Body of pancreas (tissue), 4 donors: ENCODE data around the gene JAG2.

Experiments used
- POLR2A ChIP-seq, 3 donors: fragments of 450-650 bp; IDR thresholded peaks; one replicate each; pipeline ENCODE4 v1.6.1; 2016; ENCODE audit warnings: antibody characterized with exemption in 3 of 3, mild to moderate bottlenecking in 2 of 3
- TF ChIP-seq, protein P1 (sequence below), 7 experiments: fragments of 450-650 bp in 4 of 7; fragments of 200-600 bp in 3 of 7; sonication (generic) in 3 of 7; IDR thresholded peaks; one replicate each; pipeline ENCODE4 v1.5.1; 2016 to 2019; ENCODE audit warnings: antibody characterized with exemption in 7 of 7

DNA sequence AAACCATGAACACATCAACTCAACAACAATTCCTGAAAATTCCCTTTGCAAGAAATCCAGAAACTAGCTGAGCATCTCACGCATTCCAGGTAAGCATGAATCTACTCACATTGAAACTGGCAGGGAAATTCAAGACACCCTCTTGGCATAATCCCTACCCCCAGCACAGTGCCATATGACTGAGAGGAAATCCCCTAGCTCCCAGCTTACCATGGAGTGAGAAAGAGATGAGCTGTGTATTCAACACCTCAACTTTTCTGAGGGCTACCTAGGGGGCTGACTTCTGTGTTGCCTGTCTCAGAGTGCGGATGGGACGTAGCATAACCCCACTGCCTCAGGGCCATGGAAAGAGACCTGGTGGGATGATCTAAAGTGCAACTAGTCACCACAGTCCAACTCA lies 65.7 kb downstream of the JAG2 start:
- no peak for TF ChIP-seq POLR2A (IDR thresholded peaks at IDR 0.05)
- TF ChIP-seq, protein P1, sequence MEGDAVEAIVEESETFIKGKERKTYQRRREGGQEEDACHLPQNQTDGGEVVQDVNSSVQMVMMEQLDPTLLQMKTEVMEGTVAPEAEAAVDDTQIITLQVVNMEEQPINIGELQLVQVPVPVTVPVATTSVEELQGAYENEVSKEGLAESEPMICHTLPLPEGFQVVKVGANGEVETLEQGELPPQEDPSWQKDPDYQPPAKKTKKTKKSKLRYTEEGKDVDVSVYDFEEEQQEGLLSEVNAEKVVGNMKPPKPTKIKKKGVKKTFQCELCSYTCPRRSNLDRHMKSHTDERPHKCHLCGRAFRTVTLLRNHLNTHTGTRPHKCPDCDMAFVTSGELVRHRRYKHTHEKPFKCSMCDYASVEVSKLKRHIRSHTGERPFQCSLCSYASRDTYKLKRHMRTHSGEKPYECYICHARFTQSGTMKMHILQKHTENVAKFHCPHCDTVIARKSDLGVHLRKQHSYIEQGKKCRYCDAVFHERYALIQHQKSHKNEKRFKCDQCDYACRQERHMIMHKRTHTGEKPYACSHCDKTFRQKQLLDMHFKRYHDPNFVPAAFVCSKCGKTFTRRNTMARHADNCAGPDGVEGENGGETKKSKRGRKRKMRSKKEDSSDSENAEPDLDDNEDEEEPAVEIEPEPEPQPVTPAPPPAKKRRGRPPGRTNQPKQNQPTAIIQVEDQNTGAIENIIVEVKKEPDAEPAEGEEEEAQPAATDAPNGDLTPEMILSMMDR (IDR thresholded peaks at IDR 0.05) = no peak
